Nephron progenitor cell (in vitro differentiated cells): ENCODE data around the gene GABBR1.

ENCODE experiments used
- DNase-seq: peaks from one replicate; pipeline ENCODE4 v3.0.0; 2021
- H3K27ac Mint-ChIP-seq: 2 replicates; pipeline ENCODE4 v1.8.0; 2021; ENCODE audit warnings: mild to moderate bottlenecking, moderate library complexity, mixed read lengths
- H3K27me3 Mint-ChIP-seq: 2 replicates; pipeline ENCODE4 v1.8.0; 2021; ENCODE audit warnings: mild to moderate bottlenecking, low read depth, mixed read lengths; ENCODE audit not compliant: poor library complexity
- H3K36me3 Mint-ChIP-seq: 2 replicates; pipeline ENCODE4 v1.8.0; 2021; ENCODE audit warnings: low read depth, mixed read lengths
- H3K4me1 Mint-ChIP-seq: 2 replicates; pipeline ENCODE4 v1.8.0; 2021; ENCODE audit warnings: mixed read lengths
- H3K4me3 Mint-ChIP-seq: 2 replicates; pipeline ENCODE4 v1.8.0; 2021; ENCODE audit warnings: mild to moderate bottlenecking, moderate library complexity, mixed read lengths
- H3K9me3 Mint-ChIP-seq: 2 replicates; pipeline ENCODE4 v1.8.0; 2021; ENCODE audit warnings: mild to moderate bottlenecking, moderate library complexity, mixed read lengths
- TF ChIP-seq, protein P1 (sequence below): fragments of 200-600 bp; sonication (generic); IDR thresholded peaks from 2 replicates; pipeline ENCODE4 v1.5.0; 2021; ENCODE audit warnings: antibody characterized with exemption

The GABBR1 gene

DNA sequence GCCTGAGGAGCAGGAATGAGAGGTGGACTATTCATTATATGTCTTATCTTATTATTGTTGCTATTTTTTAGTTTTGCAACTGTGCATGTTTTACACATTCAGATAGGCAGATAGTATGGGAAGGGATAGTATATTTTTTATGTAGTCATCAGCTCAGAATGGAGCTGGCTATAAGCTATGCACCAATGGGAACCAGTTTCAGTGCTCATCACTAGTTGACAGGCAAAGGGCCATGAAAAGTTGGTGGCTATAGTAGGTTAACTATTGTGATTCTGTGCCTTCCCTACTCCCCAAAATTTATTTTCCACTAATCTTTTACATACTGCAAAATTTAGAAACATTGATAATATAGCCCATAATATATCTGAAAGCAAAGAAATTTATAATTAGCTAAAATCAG lies 68.1 kb downstream of the GABBR1 start:
- TF ChIP-seq, protein P1, sequence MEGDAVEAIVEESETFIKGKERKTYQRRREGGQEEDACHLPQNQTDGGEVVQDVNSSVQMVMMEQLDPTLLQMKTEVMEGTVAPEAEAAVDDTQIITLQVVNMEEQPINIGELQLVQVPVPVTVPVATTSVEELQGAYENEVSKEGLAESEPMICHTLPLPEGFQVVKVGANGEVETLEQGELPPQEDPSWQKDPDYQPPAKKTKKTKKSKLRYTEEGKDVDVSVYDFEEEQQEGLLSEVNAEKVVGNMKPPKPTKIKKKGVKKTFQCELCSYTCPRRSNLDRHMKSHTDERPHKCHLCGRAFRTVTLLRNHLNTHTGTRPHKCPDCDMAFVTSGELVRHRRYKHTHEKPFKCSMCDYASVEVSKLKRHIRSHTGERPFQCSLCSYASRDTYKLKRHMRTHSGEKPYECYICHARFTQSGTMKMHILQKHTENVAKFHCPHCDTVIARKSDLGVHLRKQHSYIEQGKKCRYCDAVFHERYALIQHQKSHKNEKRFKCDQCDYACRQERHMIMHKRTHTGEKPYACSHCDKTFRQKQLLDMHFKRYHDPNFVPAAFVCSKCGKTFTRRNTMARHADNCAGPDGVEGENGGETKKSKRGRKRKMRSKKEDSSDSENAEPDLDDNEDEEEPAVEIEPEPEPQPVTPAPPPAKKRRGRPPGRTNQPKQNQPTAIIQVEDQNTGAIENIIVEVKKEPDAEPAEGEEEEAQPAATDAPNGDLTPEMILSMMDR: no peak
- DNase-seq: no peak
- Mint-ChIP-seq H3K27ac (no peak overlapping the region), H3K9me3 (no peaks in the 10 kb centered on the region), H3K27me3 (peaks cover 28% of the 10 kb centered on the region), H3K4me1 (peaks cover 8% of the 10 kb centered on the region), H3K36me3 (no peaks in the 10 kb centered on the region), H3K4me3 (no peak overlapping the region)

DNA sequence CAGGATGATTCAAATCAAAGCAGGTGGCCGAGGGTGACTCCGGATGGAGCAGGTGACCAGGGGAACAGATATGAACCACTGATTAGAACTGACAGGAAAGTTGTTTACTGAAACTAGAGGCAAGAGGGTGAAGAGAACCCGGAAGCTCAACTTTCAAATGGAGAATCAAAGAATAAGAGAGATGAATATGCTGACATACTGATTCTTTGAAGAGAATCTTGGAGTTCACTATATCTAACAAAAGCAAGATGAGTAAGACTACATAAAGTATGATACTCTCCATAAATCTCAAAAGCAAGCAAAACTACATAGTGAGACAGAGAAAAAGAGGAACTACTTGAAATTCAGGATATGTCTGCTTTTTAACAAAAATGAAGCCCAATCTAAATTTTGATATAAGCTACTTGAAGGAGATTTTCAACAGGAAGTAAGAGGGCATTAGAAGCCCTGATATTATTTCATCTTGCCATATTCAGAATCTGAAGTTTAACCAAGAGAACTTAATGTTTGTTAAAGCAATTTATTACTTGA lies 69.5 kb downstream of the GABBR1 start:
- TF ChIP-seq, protein P1: no peak
- peaks cover 19% of the 10 kb centered on the region for H3K27me3 Mint-ChIP-seq
- H3K27ac Mint-ChIP-seq: no peak overlapping the region
- peaks cover 8% of the 10 kb centered on the region for H3K4me1 Mint-ChIP-seq
- H3K4me3 Mint-ChIP-seq: no peak overlapping the region
- DNase-seq: no peak
- H3K9me3 Mint-ChIP-seq: no peaks in the 10 kb centered on the region
- no peaks in the 10 kb centered on the region for H3K36me3 Mint-ChIP-seq

DNA sequence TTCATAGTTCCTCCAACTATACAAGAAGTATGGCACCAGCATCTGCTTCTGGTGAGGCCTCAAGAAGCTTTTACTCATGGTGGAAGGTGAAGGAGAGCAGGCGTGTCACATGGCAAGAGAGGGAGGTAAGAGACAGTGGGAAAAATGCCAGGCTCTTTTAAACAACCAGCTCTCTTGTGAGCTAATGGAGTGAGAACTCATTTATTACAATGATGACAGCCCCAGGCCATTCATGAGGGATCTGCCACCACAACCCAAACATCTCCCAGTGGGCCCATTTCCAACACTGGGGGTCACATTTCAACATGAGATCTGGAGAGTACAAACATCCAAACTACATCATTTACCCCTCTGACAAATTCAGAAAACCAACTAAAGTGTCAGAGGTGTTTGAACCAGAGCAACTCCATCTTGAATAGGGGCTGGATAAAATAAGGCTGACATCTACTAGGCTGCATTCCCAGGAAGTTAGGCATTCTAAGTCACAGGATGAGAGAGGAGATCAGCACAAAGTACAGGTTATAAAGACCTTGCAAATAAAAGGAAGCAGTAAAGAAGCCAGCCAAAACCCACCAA lies 71.3 kb downstream of the GABBR1 start:
- no peak for DNase-seq

DNA sequence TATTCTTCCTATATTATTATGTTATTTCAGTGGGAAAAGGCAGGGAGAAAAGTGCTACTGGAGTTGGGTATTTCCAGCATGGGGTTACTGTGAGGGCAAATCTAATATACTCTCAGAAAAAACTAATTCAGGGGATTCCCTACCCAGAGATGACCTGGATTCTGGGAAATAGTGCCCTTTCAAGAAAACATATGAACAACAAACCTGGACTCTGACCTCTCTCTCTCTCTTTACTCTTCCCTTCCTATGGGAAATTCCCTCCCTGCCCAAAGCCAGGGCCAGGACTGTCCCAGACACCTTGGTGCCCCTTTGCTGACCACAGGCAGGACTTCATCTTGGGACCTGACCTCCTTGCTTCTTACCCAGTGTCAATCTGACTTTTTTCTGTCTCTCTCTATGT lies 71.9 kb downstream of the GABBR1 start:
- Mint-ChIP-seq H3K4me3 (no peak overlapping the region), H3K27me3 (peaks cover 28% of the 10 kb centered on the region), H3K27ac (no peak overlapping the region), H3K9me3 (peaks cover 3% of the 10 kb centered on the region), H3K4me1 (peaks cover 8% of the 10 kb centered on the region), H3K36me3 (no peaks in the 10 kb centered on the region)
- no peak for DNase-seq
- TF ChIP-seq, protein P1: no peak

More for the DNA sequence above, 71.3 kb downstream of the GABBR1 start:
- Mint-ChIP-seq H3K4me1 (peaks cover 8% of the 10 kb centered on the region), H3K27ac (no peak overlapping the region), H3K36me3 (no peaks in the 10 kb centered on the region), H3K27me3 (peaks cover 25% of the 10 kb centered on the region), H3K4me3 (no peak overlapping the region), H3K9me3 (no peaks in the 10 kb centered on the region)
- TF ChIP-seq, protein P1: no peak

DNA sequence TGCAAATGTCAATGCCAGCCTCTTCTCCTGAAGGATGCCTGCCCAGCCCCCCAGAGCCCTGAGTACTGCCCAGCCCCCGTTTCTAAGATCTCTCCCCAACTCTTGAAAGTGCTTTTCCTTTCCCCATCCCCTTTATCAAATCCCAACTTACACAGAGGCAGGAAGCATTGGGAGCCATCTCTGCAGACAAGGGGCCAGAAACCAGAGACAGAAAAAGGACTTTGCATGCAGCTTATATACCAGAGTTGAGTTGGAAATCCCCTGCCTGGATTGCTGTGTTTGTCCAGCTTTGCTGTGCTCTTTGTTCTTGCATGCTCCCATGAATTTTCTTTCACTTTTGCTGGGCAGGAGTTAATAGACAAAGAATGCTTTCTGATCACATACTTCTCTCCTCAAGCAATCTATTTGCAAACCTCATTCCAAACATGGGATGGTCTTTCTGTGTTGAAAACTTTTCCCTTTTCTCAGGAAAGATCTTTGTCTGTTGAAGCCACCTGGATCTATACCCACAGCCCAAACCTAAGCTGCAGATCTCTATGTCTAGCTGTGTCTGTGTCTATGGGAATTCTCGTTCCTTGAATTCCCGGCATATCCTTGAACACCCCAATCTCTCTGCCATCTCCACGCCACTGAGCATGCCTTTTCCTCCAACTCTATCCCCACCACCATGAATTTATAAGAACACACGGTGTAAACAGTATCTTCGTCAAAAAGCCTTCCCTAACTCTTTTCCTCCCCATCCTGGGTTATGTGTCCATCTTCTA lies 73.3 kb downstream of the GABBR1 start, which contains the start of gene UBD:
UBD (minus strand) TSS at position 209 of the 764 bp plus-strand sequence; CDS start at position 178, 31 bp downstream.
- Mint-ChIP-seq H3K36me3 (no peaks in the 10 kb centered on the region), H3K9me3 (peaks cover 3% of the 10 kb centered on the region), H3K27me3 (peaks cover 42% of the 10 kb centered on the region), H3K4me1 (peaks cover 8% of the 10 kb centered on the region), H3K27ac (no peak within 1 kb of the TSS), H3K4me3 (no peak within 1 kb of the TSS)
- TF ChIP-seq, protein P1: no peak
- DNase-seq: no peak
